GM18511 (cell line): ENCODE results near the gene CDK17.
"Not testable (repeated sequence)": the region's sequence is repeated elsewhere in the genome, so short reads cannot be mapped to it uniquely, and the experiment has no call there.

Experiments used
- ATAC-seq: cut with Tn5 transposase; IDR thresholded peaks from one replicate; pipeline ENCODE4 v1.9.1; 2021; ENCODE audit warnings: mild to moderate bottlenecking, moderate library complexity; ENCODE audit not compliant: unreplicated experiment

Gene CDK17

DNA sequence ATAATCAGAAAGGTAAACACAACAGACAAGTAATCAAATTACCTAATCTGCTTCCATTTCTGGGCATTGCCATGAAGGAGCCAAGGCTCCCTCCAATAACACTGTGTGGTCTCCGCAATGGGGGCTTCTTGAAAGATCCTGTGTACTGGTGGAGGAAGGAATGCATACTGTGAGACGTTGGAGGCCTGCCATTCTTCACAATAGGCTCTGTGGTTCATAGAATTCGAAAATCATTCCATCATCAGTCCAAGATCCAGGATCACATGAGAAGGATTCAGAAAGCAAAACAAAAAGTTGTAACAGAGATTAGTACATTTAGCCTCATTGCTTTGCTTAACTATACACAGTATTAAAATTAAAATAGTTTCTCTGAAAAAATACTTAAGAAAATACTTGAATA is 76.3 kb downstream of the CDK17 start:
- ATAC-seq = no peak

DNA sequence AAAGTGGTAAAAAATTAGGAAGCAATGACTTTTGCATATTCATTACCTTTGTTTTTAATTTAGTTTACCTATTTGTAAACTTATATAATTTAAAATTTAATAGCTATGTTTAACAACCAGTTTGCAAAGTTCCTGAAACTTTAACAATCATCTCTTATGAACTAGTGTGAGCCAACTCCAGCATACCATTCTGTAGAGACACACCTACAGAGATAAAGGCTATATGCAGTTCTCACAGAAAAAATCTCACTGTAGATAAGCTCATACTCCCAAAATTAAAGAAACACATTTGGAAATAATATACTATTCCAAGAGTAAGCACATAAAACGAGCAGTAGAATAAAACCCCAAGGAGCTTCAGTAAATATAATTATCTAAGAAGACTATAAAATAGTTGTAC is 77.5 kb downstream of the CDK17 start:
- ATAC-seq = no peak

DNA sequence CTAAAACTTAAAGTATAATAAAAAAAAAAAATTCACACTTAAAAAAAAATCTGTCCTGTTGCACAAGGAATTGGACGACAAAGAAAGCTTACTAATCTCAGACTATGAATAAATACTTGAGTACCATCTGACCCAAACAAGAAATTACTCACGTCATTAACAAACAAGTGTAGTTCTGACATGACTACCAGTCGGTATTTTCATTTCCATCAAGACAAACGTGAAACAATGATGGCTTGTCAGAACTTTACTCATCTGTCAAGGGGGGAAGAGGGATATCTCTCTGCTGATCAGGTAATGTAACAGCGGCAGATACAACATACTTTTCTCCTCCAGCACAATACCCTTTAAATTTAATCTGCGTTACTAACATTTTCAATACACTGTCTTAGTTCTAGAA is 78.3 kb downstream of the CDK17 start:
- no peak for ATAC-seq

DNA sequence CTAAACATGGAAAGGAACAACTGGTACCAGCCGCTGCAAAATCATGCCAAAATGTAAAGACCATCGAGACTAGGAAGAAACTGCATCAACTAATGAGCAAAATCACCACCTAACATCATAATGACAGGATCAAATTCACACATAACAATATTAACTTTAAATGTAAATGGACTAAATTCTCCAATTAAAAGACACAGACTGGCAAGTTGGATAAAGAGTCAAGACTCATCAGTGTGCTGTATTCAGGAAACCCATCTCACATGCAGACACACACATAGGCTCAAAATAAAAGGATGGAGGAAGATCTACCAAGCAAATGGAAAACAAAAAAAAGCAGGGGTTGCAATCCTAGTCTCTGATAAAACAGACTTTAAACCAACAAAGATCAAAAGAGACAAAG is 82.4 kb downstream of the CDK17 start:
- ATAC-seq = not testable (repeated sequence)

DNA sequence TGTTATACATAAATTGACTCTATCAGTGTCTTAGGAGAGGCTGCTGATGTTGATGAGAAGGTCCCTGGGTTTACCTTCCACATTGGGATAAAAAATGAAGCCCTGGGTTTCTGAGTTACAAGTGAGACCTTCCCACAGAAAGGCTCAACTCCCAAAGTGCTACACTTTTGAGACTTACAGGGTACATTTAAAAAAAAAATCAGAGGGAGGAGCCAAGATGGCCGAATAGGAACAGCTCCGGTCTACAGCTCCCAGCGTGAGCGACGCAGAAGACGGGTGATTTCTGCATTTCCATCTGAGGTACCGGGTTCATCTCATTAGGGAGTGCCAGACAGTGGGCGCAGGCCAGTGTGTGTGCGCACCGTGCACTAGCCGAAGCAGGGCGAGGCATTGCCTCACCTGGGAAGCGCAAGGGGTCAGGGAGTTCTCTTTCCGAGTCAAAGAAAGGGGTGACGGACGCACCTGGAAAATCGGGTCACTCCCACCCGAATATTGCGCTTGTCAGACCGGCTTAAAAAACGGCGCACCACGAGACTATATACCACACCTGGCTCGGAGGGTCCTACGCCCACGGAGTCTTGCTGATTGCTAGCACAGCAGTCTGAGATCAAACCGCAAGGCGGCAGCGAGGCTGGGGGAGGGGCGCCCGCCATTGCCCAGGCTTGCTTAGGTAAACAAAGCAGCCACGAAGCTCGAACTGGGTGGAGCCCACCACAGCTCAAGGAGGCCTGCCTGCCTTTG is 84.3 kb downstream of the CDK17 start:
- ATAC-seq = not testable (repeated sequence)

DNA sequence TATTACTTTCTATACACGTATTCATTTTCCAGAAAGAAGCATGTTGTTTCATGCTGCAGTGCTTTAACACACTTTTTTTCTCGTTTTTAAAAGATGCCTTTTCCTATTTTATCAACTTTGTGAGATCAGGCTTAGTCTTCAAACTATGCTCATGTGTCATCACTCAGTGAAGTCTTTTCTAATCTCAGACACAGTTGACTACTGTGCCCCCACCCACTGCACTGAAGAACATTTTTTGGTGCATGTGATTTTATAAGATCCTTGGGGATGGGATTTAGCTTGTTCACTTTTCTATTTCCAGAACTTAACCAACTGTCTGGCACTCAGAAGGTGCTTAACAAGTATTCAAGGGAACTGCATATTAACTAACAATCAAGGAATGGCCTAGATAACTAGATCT is 85.5 kb downstream of the CDK17 start:
- no peak for ATAC-seq

DNA sequence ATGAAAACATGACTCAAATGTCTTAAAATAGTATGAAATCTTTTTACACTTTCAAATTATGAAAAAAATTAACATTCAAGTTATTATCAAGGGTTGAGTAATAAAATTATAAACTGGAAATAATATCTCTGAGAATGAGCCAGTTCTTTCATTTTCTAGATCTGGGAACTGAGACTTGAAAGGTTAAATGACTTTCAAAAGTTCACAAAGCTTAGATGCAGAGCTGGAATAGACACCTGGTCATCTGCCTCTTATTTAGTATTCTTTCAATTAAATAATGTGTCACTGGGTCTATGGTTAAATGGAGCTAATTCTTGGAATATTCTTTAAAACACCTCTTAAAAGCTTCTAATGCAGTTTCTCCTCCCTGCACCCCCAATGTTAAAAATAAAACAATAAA is 86.6 kb downstream of the CDK17 start:
- no peak for ATAC-seq

DNA sequence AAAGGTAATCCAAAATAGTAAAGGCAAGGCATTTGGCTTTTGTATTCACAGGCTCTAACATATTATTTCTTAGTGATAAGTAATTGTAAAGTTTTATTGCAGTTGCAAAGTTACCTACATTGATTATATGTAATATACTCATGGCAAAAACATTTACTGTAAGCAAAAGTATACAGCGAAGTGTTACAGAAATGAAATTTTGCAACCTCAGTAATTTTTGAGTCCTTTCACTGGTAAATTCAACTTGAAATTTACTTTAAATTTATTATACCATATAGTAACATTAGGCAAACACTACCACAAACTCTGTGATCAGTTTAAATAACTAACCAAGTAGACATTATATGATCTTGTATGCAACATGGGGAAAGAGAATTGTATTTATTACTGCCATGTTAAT is 89.0 kb downstream of the CDK17 start:
- no peak for ATAC-seq

DNA sequence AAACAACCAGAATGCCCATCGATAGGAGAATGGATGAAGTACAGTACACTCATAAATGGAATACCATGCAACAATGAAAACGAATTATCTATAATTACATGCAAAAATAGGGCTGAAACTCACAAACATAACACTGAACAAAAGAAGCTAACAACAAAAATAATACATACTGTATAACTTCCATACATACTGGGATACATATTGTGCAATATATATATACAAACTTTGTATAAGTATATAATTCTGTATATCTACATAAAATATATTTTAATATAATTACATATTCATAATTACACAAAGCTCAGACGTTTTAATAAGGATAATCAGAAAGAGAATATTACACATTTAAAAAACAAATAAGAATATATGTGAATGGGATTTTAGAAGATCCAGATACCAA is 90.2 kb downstream of the CDK17 start:
- no peak for ATAC-seq

DNA sequence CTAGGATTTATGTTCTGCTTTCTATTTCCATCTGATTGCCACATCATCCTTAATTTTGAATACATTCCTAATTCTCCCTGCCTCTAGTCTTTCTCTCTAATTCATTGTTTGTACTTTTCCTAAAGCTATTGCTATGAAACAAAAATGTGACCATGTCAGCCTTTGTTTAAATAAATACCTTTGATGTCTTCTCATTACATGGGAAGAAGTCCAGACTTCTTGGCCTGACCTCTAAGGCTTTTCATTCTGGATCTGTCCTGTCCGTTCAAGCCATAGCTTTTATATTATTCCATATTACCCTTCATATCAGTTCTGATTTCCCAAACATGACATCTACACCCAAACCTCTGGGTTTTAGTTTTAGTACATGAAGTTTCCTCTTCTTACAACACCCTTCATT is 91.4 kb downstream of the CDK17 start:
- ATAC-seq = no peak

DNA sequence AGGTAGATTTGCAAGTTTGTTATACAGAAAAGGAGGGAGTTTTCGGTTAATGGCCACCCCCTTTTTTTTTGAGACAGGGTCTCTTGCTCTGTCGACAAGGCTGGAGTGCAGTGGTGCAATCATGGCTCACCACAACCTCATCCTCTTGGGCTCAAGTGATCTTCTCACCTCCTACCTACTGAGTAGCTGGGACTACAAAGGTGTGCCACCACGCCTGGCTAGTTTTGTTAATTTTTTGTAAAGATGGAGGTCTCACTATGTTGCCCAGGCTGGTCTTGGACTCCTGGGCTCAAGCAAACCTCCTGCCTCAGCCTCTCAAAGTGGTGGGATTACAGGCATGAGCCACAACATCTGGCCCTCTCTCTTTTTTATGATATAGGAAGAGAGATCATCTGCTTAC is 94.6 kb downstream of the CDK17 start:
- ATAC-seq = no peak

DNA sequence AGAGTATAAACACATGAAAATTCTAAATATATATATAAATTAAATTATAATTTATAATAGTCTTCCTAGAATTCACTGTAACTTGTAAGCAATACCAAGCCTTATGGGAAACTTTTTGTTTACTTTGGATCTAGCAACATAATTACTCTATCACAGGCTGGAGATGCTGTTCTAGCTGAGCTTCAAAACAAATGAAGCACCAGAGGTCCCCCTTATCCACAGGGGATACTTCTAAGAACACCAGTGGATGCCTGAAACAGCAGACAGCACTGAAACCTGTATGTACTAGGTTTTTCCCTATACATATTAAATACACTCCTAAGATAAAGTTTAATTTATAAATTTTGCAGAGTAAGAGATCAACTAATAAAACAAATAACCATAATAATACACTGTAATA is 96.6 kb downstream of the CDK17 start:
- ATAC-seq = no peak

DNA sequence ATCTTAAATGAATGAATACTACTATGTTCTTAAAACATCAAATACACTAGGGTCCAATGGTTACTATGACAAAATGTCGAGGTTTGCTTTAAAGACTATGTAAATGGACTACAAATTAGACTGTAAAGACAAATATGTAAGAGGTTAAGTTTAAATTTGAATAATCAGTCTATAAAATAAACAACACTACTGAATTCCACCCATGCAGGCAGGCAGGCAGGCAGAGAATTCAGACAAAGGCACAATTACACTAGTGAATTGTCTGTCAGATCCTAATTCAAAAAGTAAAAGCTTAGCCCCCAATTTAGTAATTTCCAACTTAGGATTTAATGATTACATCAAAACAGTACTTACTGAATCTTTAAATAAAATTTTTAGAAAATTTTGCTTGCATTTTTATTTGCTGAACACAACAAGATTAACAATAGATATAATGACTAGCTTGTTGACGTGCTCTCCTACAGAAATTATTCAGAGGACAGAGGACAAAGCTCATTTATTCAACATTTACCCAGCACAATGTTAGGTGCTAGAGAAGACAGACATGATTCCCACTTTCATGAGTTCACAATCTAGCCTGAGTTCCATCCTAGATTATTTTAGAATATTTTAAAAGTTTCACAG is 97.4 kb downstream of the CDK17 start:
- no peak for ATAC-seq

DNA sequence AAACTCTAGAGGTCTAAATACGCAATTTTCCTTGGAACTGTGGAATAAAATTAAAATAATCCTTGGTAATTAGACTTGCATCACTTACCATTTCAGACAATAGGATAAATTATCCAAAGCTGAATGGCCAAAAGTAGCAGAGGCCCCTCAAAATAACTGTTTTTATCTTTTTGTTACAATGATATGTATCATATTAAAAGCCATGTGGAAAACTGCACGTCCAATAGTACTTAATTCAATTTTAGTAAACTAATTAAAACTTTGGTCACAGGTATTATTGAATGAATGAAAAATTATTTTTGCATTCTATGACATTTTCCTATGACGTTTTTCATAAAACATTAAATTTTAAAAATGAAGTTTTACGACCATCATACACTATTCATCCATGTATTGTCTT is 98.5 kb downstream of the CDK17 start:
- no peak for ATAC-seq

DNA sequence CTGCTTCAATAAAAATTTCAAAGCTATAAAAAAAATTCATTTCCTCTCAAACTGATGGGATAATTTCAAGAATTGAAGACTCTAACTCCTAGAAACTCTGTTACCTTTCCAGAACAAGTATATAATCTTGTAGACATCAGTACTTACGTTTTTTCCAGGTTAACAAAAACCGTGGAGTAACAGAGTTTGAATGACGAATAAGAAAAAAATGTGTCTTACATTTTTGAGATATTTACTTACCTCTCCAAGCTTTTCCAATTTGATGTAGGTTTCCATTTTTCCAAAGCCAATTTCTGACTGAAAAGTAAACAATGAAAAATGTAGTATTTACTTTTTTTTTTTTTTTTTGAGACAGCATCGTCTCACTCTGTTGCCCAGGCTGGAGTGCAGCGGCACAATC is 100.2 kb downstream of the CDK17 start:
- ATAC-seq = no peak

DNA sequence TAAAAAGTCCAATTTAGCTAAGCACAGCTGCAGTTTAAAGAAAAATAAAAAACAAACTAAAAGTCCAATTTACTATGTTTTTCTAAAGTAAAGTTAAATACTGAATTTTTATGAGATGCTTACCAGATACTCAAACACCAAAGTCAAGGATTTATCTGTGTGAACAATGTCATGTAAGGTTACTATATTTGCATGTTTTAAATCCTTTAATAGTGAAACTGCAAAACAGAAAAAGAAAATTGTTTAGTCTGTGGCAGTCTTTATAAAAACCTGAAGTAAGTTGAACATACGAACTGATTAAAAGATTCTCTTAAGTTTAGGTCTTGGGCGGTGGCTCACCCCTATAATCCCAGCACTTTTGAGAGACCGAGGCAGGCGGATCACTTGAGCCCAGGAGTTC is 102.7 kb downstream of the CDK17 start:
- no peak for ATAC-seq

DNA sequence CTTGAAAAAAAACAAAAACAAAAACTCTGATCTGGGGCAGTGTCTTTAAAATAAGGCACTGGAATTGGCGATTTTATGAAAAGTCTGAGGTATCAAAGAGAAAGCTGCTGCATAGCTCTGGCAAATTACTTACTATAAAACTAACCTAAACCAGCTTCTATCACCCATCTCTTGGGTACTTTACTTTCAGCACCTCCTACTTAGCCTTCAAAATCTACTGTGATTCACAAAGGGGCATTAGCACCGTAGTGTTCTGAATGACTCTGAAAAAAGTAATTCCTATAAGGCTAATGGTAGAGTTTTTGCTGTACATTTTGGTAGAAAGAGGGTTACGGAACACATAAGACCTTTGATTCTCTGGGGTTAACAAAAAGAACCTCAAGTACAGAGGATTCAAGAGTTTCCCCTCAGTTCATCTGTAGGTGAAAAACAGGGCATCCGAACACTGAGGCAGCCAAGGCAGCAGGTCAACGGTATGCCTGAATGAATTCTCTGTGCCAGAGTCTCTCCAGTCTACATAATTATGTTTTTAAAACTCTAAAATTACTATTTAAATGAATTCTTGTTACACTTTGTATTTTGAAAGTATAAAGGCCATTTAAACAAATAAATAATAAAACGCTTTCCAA is 104.6 kb downstream of the CDK17 start:
- ATAC-seq = no peak

DNA sequence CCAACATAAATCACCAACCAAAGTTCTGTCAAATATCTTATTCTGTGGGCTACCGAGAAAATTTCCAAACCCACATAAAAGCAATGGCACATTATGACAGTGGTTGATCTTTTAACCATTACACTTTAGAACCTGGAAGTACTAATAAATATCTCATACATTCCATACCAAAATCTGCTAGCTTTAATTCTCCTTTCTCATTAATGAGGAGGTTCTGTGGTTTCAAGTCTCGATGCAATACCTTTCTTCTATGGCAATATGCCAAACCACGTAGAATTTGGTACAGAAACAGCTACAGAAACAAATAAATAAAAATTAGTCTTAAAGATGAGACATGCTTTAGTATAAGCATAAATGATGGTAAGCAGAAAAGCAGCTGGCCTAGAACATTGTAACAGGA is 105.4 kb downstream of the CDK17 start:
- no peak for ATAC-seq

DNA sequence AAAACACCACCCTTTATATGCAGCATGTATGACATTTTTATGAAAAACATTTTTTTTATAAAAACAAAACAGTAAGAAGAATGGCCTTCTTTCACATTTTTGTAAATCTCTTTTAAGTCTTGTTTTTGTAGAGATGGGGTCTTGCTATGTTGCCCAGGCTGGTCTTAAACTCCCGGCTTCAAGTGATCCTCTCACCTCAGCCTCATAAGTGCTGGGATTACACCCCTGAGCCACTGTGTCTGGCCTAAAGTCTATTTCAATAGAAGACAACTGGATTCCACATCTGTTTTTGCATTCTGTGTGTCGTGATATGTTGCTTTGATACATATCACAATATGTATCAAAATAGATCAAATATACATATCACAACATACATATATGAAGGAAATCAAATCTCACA is 107.1 kb downstream of the CDK17 start:
- no peak for ATAC-seq

DNA sequence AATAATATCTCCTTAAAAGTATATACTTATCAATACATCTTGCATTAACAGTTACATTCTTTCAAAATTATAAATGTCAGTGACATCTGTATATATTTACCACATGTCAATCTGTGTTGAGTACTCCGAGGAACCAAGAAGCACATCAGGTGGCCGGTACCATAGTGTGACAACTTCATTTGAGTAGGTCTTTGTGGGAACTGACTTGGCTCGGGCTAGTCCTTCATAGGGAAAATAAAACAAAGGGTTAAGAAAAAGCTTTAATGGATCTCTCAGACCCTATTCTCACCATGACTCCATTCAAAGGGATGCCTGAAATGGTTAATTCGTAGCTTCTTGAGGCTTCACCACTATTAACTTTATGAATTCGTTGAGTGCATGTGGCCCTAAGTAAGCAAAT is 111.2 kb downstream of the CDK17 start:
- ATAC-seq = no peak

DNA sequence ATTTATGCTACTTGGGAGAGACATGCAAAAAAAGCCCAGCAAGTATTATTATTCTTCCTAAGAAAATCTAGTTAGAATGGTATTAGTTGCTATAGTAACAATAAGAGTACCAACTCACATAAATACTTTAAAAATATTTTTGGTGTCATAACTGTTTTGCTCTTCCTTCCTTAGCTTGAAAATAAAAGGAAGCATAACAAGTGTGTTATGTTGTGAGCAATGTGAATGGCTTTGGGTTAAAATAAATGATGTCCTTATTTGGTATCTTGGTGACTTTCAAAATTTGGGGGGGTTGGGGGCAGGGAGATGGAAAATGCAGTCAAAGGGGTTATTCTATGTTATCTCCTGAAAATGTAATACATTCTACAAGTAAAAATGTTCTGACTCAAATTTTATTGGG is 115.1 kb downstream of the CDK17 start:
- ATAC-seq = no peak

DNA sequence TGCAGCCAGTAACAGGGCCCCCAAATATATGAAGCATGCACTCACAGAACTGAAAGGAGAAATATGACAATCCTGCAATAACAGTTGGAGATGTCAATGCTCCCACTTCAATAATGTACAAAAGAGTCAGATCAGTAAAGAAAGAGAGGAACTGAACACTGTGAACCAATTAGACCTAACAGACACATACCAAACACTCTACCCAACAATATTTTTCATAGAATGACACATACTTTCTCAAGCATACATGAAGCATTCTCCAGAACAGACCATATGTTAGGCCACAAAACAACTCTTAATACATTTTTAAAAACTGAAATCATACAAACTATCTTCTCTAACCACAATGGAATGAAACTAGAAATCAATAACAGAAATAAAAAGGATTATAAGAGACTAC is 125.9 kb downstream of the CDK17 start:
- peak; percentile 60 for ATAC-seq
